ENCODE results near the gene PLEKHG4B. TPM values are rescaled to one million over a fixed set of nuclear protein-coding genes. Genes with fewer than 3 reads are reported as not detected.
A peak's percentile ranks its signal among the peaks of the same experiment; 100 is the strongest.
"Not testable (repeated sequence)": the region's sequence is repeated elsewhere in the genome, so short reads cannot be mapped to it uniquely, and the experiment has no call there.

Gene PLEKHG4B
- total RNA-seq, 5 donors from 2014 or later (not counting 1 experiment from before 2014, with no cell fraction given), result 0.06 to 0.09 TPM; not detected in 3

- H3K27ac ChIP-seq (ENCODE audit: low read length), result peak overlapping the region; percentile 71
- WGBS (ENCODE audit: insufficient coverage), result 0% methylated on average over 7 of the region's 9 CpGs
- H3K36me3 ChIP-seq (ENCODE audit: control insufficient read depth in 2 of 2, extremely low read depth in 1 of 2, insufficient read depth in 1 of 2, low read length in 1 of 2), result peaks cover 0 to 8% of the 10 kb centered on the region in 2 donors
- H3K36me3 Mint-ChIP-seq, result peaks cover 14% of the 10 kb centered on the region
- H3K27me3 Mint-ChIP-seq, result no peaks in the 10 kb centered on the region
- DNase-seq (peak in 11 of 35 experiments; percentile 1 to 52 (median 20)), ATAC-seq (replicated peaks in 1 of 4) (peak in 2 of 4 experiments; percentile 21)
- ChIA-PET CTCF (interaction anchor here in 1 of 2 donors (0.7 to 1.5 kb wide), 2 partner anchors 31 to 51 kb away, joined by 3 to 9 read pairs; no protein-coding TSS in a partner anchor), POLR2A (no interaction called here)
- H3K4me1 ChIP-seq (ENCODE audit: control insufficient read depth in 1 of 2, extremely low read depth in 1 of 2, insufficient read depth in 2 of 2, low read length in 2 of 2), result peaks cover 4 to 25% of the 10 kb centered on the region in 2 experiments
- peak overlapping the region; percentile 91 to 94 for H3K27ac Mint-ChIP-seq
- no peaks in the 10 kb centered on the region for H3K9me3 Mint-ChIP-seq
- peak overlapping the region; percentile 77 to 95 for H3K4me3 ChIP-seq (ENCODE audit: control insufficient read depth in 1 of 2, extremely low read depth in 1 of 2, low read length in 1 of 2)
- no peaks in the 10 kb centered on the region for H3K27me3 ChIP-seq (replicated peaks in 1 of 2; ENCODE audit: control insufficient read depth in 2 of 2, extremely low read depth in 1 of 2, insufficient read depth in 2 of 2, low read length in 1 of 2)
- no peaks in the 10 kb centered on the region for H3K9me3 ChIP-seq
- H3K4me3 Mint-ChIP-seq, result peak overlapping the region; percentile 88 to 94 (median 93)
- peaks cover 48 to 60% (median 54%) of the 10 kb centered on the region in 3 donors for H3K4me1 Mint-ChIP-seq
These were observed 127.5 kb downstream of the PLEKHG4B start for GRCh38 chr5:219460-219863.

DNA sequence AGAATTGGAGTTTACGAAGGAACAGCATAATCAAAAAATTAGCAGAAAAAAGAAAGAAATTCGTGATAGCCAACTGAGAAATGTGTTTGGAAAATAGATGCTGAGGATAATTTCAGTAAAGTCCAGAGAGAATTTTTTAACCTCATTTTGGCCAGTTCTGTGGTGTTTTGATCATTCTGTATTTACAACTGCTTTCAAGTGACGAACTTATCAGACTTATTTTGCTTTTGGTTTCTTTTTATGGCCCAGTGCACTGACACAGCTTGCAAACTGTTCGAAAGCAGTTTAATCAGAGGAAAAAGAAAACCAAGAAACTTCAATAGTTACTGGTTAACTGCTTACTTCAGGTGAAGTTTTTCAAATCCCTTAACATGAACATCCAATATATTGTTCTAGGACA, 128.0 kb downstream of the PLEKHG4B start:
- peak overlapping the region; percentile 71 for H3K27ac ChIP-seq (ENCODE audit: low read length)
- peaks cover 2 to 13% of the 10 kb centered on the region in 2 donors for H3K36me3 ChIP-seq (ENCODE audit: control insufficient read depth in 2 of 2, extremely low read depth in 1 of 2, insufficient read depth in 1 of 2, low read length in 1 of 2)
- H3K27me3 Mint-ChIP-seq, result no peaks in the 10 kb centered on the region
- peak overlapping the region; percentile 88 to 94 (median 93) for H3K4me3 Mint-ChIP-seq
- H3K4me1 ChIP-seq (ENCODE audit: control insufficient read depth in 1 of 2, extremely low read depth in 1 of 2, insufficient read depth in 2 of 2, low read length in 2 of 2), result peaks cover 4 to 22% of the 10 kb centered on the region in 2 experiments
- H3K9me3 Mint-ChIP-seq, result no peaks in the 10 kb centered on the region
- H3K27ac Mint-ChIP-seq, result peak overlapping the region; percentile 91 to 94
- ChIA-PET CTCF (interaction anchor here in 1 of 2 donors (0.7 to 1.5 kb wide), 2 partner anchors 32 to 51 kb away, joined by 3 to 9 read pairs; no protein-coding TSS in a partner anchor), POLR2A (no interaction called here)
- H3K36me3 Mint-ChIP-seq, result peaks cover 17% of the 10 kb centered on the region
- ATAC-seq (replicated peaks in 1 of 4) (peak in 2 of 4 experiments; percentile 10 to 17), DNase-seq (peak in 1 of 35 experiments; percentile 56)
- 0% methylated on average over 1 of the region's 4 CpGs for WGBS (ENCODE audit: insufficient coverage)
- H3K27me3 ChIP-seq (replicated peaks in 1 of 2; ENCODE audit: control insufficient read depth in 2 of 2, extremely low read depth in 1 of 2, insufficient read depth in 2 of 2, low read length in 1 of 2), result no peaks in the 10 kb centered on the region
- peaks cover 44 to 59% (median 49%) of the 10 kb centered on the region in 3 donors for H3K4me1 Mint-ChIP-seq
- peak overlapping the region; percentile 77 to 95 for H3K4me3 ChIP-seq (ENCODE audit: control insufficient read depth in 1 of 2, extremely low read depth in 1 of 2, low read length in 1 of 2)
- no peaks in the 10 kb centered on the region for H3K9me3 ChIP-seq

GRCh38 chr5:222951-223715, 131.2 kb downstream of the PLEKHG4B start:
- DNase-seq; ATAC-seq (replicated peaks in 1 of 4); H3K9me3 ChIP-seq; H3K27ac Mint-ChIP-seq; POLR2A ChIA-PET; CTCF ChIA-PET; H3K4me3 ChIP-seq (ENCODE audit: control insufficient read depth in 1 of 2, extremely low read depth in 1 of 2, low read length in 1 of 2); H3K27me3 Mint-ChIP-seq; H3K27me3 ChIP-seq (replicated peaks in 1 of 2; ENCODE audit: control insufficient read depth in 2 of 2, extremely low read depth in 1 of 2, insufficient read depth in 2 of 2, low read length in 1 of 2); H3K27ac ChIP-seq (ENCODE audit: low read length); H3K9me3 Mint-ChIP-seq: not testable (repeated sequence)
- WGBS (ENCODE audit: insufficient coverage), result 39% methylated on average over 2 of the region's 6 CpGs
- H3K4me1 ChIP-seq (ENCODE audit: control insufficient read depth in 1 of 2, extremely low read depth in 1 of 2, insufficient read depth in 2 of 2, low read length in 2 of 2), result peaks cover 2 to 17% of the 10 kb centered on the region in 2 experiments
- peaks cover 30% of the 10 kb centered on the region for H3K36me3 Mint-ChIP-seq
- peak overlapping the region in 1 of 3 donors; percentile 10 for H3K4me3 Mint-ChIP-seq
- peaks cover 14 to 39% of the 10 kb centered on the region in 2 donors for H3K36me3 ChIP-seq (ENCODE audit: control insufficient read depth in 2 of 2, extremely low read depth in 1 of 2, insufficient read depth in 1 of 2, low read length in 1 of 2)
- peaks cover 30 to 46% (median 35%) of the 10 kb centered on the region in 3 donors for H3K4me1 Mint-ChIP-seq

DNA sequence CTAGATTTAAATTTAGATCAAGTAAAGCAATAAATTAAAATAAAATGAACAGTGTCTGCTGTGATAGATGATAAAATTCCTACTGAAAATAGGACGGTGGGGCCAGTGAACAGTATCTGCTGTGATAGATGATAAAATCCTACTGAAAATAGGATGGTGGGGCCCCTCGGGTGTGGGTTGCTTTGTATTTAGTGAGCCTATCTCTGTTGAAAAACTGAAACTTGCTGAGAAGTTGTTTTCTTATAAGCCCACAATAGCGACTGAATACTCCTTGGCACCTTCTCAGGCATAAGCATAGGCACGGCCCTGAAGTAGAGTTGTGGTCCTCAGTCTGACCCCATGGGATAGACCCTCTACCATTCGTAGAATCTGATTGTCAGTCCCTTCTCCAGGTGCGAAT, 131.8 kb downstream of the PLEKHG4B start:
- H3K27me3 Mint-ChIP-seq, result no peaks in the 10 kb centered on the region
- no peak overlapping the region for H3K27ac ChIP-seq (ENCODE audit: low read length)
- peaks cover 30 to 46% (median 35%) of the 10 kb centered on the region in 3 donors for H3K4me1 Mint-ChIP-seq
- H3K27ac Mint-ChIP-seq, result no peak overlapping the region
- ATAC-seq (replicated peaks in 1 of 4), result no peak
- H3K36me3 ChIP-seq (ENCODE audit: control insufficient read depth in 2 of 2, extremely low read depth in 1 of 2, insufficient read depth in 1 of 2, low read length in 1 of 2), result peaks cover 14 to 44% of the 10 kb centered on the region in 2 donors
- ChIA-PET POLR2A (no interaction called here), CTCF (no interaction called here)
- no peak overlapping the region for H3K4me3 ChIP-seq (ENCODE audit: control insufficient read depth in 1 of 2, extremely low read depth in 1 of 2, low read length in 1 of 2)
- H3K9me3 Mint-ChIP-seq, result no peaks in the 10 kb centered on the region
- WGBS (ENCODE audit: insufficient coverage), result 80% methylated on average over 5 of the region's 6 CpGs
- H3K4me3 Mint-ChIP-seq, result no peak overlapping the region
- peaks cover 2 to 17% of the 10 kb centered on the region in 2 experiments for H3K4me1 ChIP-seq (ENCODE audit: control insufficient read depth in 1 of 2, extremely low read depth in 1 of 2, insufficient read depth in 2 of 2, low read length in 2 of 2)
- no peak for DNase-seq
- H3K27me3 ChIP-seq (replicated peaks in 1 of 2; ENCODE audit: control insufficient read depth in 2 of 2, extremely low read depth in 1 of 2, insufficient read depth in 2 of 2, low read length in 1 of 2), result no peaks in the 10 kb centered on the region
- no peaks in the 10 kb centered on the region for H3K9me3 ChIP-seq
- peaks cover 34% of the 10 kb centered on the region for H3K36me3 Mint-ChIP-seq

GRCh38 chr5:225334-225733, 133.4 kb downstream of the PLEKHG4B start:
- CTCF ChIA-PET, result no interaction called here
- H3K4me3 ChIP-seq (ENCODE audit: control insufficient read depth in 1 of 2, extremely low read depth in 1 of 2, low read length in 1 of 2), result no peak overlapping the region
- H3K4me1 Mint-ChIP-seq, result peaks cover 27 to 43% (median 29%) of the 10 kb centered on the region in 3 donors
- H3K27me3 ChIP-seq (replicated peaks in 1 of 2; ENCODE audit: control insufficient read depth in 2 of 2, extremely low read depth in 1 of 2, insufficient read depth in 2 of 2, low read length in 1 of 2), result no peaks in the 10 kb centered on the region
- peaks cover 0 to 16% of the 10 kb centered on the region in 2 experiments for H3K4me1 ChIP-seq (ENCODE audit: control insufficient read depth in 1 of 2, extremely low read depth in 1 of 2, insufficient read depth in 2 of 2, low read length in 2 of 2)
- WGBS (ENCODE audit: insufficient coverage), result 96% methylated on average over 10 of the region's 14 CpGs
- H3K27ac ChIP-seq (ENCODE audit: low read length), result no peak overlapping the region
- no peaks in the 10 kb centered on the region for H3K9me3 Mint-ChIP-seq
- no peak overlapping the region for H3K27ac Mint-ChIP-seq
- no peak overlapping the region for H3K4me3 Mint-ChIP-seq
- peaks cover 40% of the 10 kb centered on the region for H3K36me3 Mint-ChIP-seq
- no peaks in the 10 kb centered on the region for H3K9me3 ChIP-seq
- no peak for ATAC-seq (replicated peaks in 1 of 4)
- POLR2A ChIA-PET, result no interaction called here
- no peaks in the 10 kb centered on the region for H3K27me3 Mint-ChIP-seq
- H3K36me3 ChIP-seq (ENCODE audit: control insufficient read depth in 2 of 2, extremely low read depth in 1 of 2, insufficient read depth in 1 of 2, low read length in 1 of 2), result peaks cover 14 to 59% of the 10 kb centered on the region in 2 donors
- no peak for DNase-seq

DNA sequence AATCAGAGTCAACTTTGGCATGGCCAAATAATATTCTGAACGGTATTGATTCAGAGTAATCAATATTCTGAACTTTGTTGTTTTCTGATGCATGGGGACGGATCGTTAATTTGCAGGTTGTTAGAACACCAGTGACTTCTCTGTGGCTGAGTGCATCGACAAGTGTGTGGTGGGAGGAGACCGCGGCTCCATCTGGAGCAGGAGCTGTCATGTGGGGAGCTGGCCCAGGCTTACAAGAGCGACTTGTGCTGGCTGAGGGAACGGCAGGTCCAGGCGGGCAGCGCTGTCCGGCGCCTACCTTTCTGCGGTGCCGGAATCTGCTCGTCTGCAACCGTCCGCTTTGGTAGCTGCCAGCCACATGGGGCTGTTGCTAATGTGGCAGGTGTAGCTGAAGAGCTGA, 135.4 kb downstream of the PLEKHG4B start:
- POLR2A ChIA-PET; H3K27me3 ChIP-seq (replicated peaks in 1 of 2; ENCODE audit: control insufficient read depth in 2 of 2, extremely low read depth in 1 of 2, insufficient read depth in 2 of 2, low read length in 1 of 2); H3K27ac ChIP-seq (ENCODE audit: low read length); H3K4me3 Mint-ChIP-seq; H3K27me3 Mint-ChIP-seq; H3K4me1 ChIP-seq (ENCODE audit: control insufficient read depth in 1 of 2, extremely low read depth in 1 of 2, insufficient read depth in 2 of 2, low read length in 2 of 2); DNase-seq; H3K9me3 Mint-ChIP-seq; H3K9me3 ChIP-seq; ATAC-seq (replicated peaks in 1 of 4); H3K27ac Mint-ChIP-seq; H3K4me3 ChIP-seq (ENCODE audit: control insufficient read depth in 1 of 2, extremely low read depth in 1 of 2, low read length in 1 of 2); CTCF ChIA-PET: not testable (repeated sequence)
- Mint-ChIP-seq H3K4me1 (peaks cover 11 to 26% (median 12%) of the 10 kb centered on the region in 3 donors), H3K36me3 (peaks cover 54% of the 10 kb centered on the region)
- 98% methylated on average over 6 of the region's 17 CpGs for WGBS (ENCODE audit: insufficient coverage)
- H3K36me3 ChIP-seq (ENCODE audit: control insufficient read depth in 2 of 2, extremely low read depth in 1 of 2, insufficient read depth in 1 of 2, low read length in 1 of 2), result peaks cover 17 to 77% of the 10 kb centered on the region in 2 donors
